ENCODE measurements around the gene TMEFF2. TPM values are rescaled to one million over a fixed set of nuclear protein-coding genes. Genes with fewer than 3 reads are reported as not detected.

TMEFF2 gene
- total and polyA plus RNA-seq, 8 donors: 0.18 to 1.0 (median 0.39) TPM; not detected in 2

DNA sequence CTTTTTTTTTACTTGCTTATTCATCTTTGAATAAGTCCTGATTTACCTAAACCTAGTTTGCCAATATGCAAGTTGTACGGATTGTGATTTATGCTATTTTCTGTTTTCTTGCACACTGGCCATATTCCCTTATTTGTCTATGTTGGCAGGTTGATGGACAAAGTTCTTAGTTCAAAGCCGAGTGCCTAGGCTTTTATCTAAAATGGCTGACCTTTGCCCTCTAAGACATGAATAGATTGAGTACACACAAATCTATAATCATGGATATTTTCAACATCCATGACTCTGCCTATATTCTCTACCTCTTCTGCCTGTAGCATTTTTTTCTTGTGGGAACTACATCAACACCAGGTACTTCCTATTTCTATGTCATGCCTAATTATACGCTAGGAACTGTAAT lies 171.7 kb downstream of the TMEFF2 start:
- ATAC-seq (no peak), DNase-seq (no peak)
- Histone ChIP-seq H3K4me1 (no peaks in the 10 kb centered on the region), H3K27ac (no peak overlapping the region), H3K4me3 (no peak overlapping the region), H3K9me3 (no peaks in the 10 kb centered on the region), H3K36me3 (no peaks in the 10 kb centered on the region), H3K27me3 (no peaks in the 10 kb centered on the region)
- TF ChIP-seq, protein P1, sequence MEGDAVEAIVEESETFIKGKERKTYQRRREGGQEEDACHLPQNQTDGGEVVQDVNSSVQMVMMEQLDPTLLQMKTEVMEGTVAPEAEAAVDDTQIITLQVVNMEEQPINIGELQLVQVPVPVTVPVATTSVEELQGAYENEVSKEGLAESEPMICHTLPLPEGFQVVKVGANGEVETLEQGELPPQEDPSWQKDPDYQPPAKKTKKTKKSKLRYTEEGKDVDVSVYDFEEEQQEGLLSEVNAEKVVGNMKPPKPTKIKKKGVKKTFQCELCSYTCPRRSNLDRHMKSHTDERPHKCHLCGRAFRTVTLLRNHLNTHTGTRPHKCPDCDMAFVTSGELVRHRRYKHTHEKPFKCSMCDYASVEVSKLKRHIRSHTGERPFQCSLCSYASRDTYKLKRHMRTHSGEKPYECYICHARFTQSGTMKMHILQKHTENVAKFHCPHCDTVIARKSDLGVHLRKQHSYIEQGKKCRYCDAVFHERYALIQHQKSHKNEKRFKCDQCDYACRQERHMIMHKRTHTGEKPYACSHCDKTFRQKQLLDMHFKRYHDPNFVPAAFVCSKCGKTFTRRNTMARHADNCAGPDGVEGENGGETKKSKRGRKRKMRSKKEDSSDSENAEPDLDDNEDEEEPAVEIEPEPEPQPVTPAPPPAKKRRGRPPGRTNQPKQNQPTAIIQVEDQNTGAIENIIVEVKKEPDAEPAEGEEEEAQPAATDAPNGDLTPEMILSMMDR (IDR thresholded peaks at IDR 0.05): no peak
- intact Hi-C loops (cut with DNase I): no loop called here

DNA sequence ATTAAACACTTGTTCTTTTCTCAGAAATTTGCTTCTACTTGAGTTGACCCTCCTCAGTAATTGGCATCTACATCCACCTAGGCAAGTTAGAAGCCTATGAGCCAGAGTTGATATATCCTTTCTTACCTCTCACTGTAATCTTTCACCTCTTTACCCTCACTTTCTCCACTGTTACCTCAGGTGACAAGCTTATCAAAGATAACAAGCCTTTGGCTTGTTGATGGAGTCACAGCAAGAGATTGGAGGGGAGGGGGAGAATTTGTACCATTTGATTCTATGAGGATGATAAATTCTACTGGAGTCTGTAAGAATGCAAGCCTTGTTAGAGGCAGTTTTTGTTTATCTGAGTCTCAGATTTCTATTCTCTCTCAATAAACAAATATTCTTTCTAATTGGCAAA lies 176.9 kb downstream of the TMEFF2 start:
- no peak for DNase-seq
- no peaks in the 10 kb centered on the region for H3K9me3 ChIP-seq
- intact Hi-C loops (cut with DNase I): no loop called here

DNA sequence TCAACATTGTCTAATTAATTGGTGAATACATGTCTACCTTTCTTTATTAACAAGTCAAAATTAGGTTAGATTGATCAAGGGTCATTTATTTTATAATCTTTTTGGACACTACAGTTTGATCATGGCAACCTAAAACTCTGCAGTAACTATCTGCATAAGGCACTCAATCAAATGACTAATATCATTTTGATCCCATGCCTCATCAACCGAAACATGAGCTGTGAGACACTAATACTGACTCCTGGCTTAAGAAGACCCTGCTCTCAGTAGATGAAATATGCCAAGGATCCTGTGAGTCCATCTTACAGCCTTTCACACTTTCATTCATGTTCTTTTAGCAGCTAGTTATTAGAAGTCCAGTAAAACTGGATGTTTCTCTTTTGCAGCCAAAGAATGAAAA lies 178.5 kb downstream of the TMEFF2 start:
- Histone ChIP-seq H3K27ac (no peak overlapping the region), H3K36me3 (no peaks in the 10 kb centered on the region), H3K4me3 (no peak overlapping the region), H3K27me3 (no peaks in the 10 kb centered on the region), H3K9me3 (no peaks in the 10 kb centered on the region), H3K4me1 (no peaks in the 10 kb centered on the region)
- ATAC-seq: no peak
- intact Hi-C loops (cut with DNase I): no loop called here
- TF ChIP-seq, protein P1 (IDR thresholded peaks at IDR 0.05): no peak
- DNase-seq: no peak

More for the DNA sequence above, 176.9 kb downstream of the TMEFF2 start:
- TF ChIP-seq, protein P1 (IDR thresholded peaks at IDR 0.05): no peak
- no peak for ATAC-seq
- no peaks in the 10 kb centered on the region for H3K36me3 ChIP-seq
- no peak overlapping the region for H3K27ac ChIP-seq
- no peaks in the 10 kb centered on the region for H3K27me3 ChIP-seq
- no peaks in the 10 kb centered on the region for H3K4me1 ChIP-seq
- H3K4me3 ChIP-seq: no peak overlapping the region

DNA sequence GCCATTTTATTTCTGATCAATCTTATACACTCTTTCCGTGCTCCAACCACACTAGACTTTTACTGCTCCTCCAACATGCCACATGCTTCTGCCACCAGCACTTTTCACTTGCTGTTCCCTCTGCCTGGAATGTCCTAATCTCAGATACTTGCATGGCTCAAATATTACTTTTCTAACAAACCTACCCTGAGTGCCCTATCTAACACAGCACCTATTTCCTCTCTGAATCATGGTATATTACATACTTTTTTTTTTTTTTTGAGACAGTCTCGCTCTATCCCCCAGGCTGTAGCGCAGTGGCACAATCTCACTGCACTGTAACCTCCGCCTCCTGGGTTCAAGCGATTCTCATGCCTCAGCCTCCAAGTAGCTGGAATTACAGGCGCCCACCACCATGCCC lies 181.5 kb downstream of the TMEFF2 start:
- H3K27me3 ChIP-seq: no peaks in the 10 kb centered on the region
- H3K4me3 ChIP-seq: no peak overlapping the region
- H3K36me3 ChIP-seq: no peaks in the 10 kb centered on the region
- intact Hi-C loops (cut with DNase I): no loop called here
- no peaks in the 10 kb centered on the region for H3K4me1 ChIP-seq
- H3K27ac ChIP-seq: no peak overlapping the region
- TF ChIP-seq, protein P1 (IDR thresholded peaks at IDR 0.05): no peak
- DNase-seq (no peak), ATAC-seq (no peak)
- H3K9me3 ChIP-seq: no peaks in the 10 kb centered on the region

DNA sequence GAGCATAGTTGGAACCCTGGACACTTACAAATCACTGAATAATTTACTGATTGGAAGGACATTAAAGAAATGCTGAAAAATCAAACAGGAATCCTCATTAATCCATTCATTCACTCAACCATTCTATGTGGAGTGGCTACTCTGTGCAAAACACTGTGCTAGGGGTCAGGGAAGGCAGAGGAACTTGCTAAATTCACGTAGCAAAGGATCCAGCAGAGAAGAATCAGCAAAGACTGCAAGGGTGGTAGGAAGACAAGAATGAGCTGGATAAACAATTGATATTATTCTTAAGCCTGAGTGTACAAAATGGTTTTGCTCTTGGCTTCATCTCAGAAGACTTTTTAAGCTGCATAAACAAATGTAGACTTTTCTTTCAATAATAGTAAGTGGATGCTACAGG lies 183.5 kb downstream of the TMEFF2 start:
- Histone ChIP-seq H3K4me1 (no peaks in the 10 kb centered on the region), H3K9me3 (no peaks in the 10 kb centered on the region), H3K27ac (no peak overlapping the region), H3K36me3 (no peaks in the 10 kb centered on the region), H3K4me3 (no peak overlapping the region), H3K27me3 (no peaks in the 10 kb centered on the region)
- TF ChIP-seq, protein P1 (IDR thresholded peaks at IDR 0.05): no peak
- intact Hi-C loops (cut with DNase I): no loop called here
- ATAC-seq (no peak), DNase-seq (no peak)

Measured in left lung (tissue), 10 donors.